IMR-90 (cell line): Measurements from ENCODE around the gene NOL4L. TPM values are rescaled to one million over a fixed set of nuclear protein-coding genes. Genes with fewer than 3 reads are reported as not detected.

Experiments
- ATAC-seq: fragments of 200-7000 bp; cut with Tn5 transposase; 2 replicates; pipeline ENCODE4 v1.9.1; 2020; ENCODE audit warnings: low read depth, mild to moderate bottlenecking, moderate library complexity
- BruUV-seq: library from RNA; stranded (reverse); fragments of 400-500 nt; replicated peaks from 2 replicates; lab custom pipeline; 2021; lab: Mats Ljungman, UMichigan
- CTCF ChIA-PET: fragments of 300-600 bp; formaldehyde crosslinking; extraction: SDS; loops from one replicate; lab custom pipeline; 2021; ENCODE audit warnings: antibody characterized with exemption; lab: Yijun Ruan, JAX
- POLR2A ChIA-PET: fragments of 300-600 bp; sonication (Branson Sonifier 250); formaldehyde crosslinking; loops from one replicate; lab custom pipeline; 2022; ENCODE audit warnings: antibody characterized with exemption; ENCODE audit not compliant: unreplicated experiment; lab: Charles Lee
- DNase-seq: peaks from one replicate; pipeline ENCODE4 v3.0.0; 2013
- H2AFZ ChIP-seq: replicated peaks from 2 replicates; pipeline ENCODE3; 2013; ENCODE audit warnings: low read length, mild to moderate bottlenecking; ENCODE audit not compliant: poor library complexity
- H2AK5ac ChIP-seq: 2 replicates; pipeline ENCODE4 v1.6.1; 2013; ENCODE audit warnings: low read depth, low read length, inconsistent platforms
- H2AK9ac ChIP-seq: replicated peaks from 2 replicates; pipeline ENCODE3; 2013; ENCODE audit warnings: mild to moderate bottlenecking, low read depth, low read length, moderate library complexity; ENCODE audit not compliant: poor library complexity
- H2BK120ac ChIP-seq: 2 replicates; pipeline ENCODE4 v1.6.1; 2013; ENCODE audit warnings: low read depth, low read length, inconsistent platforms
- H2BK15ac ChIP-seq: 3 replicates; pipeline ENCODE4 v1.6.1; 2013; ENCODE audit warnings: low read depth, low read length, inconsistent platforms
- H2BK20ac ChIP-seq: 2 replicates; pipeline ENCODE4 v1.6.1; 2013; ENCODE audit warnings: low read depth, mild to moderate bottlenecking, inconsistent platforms, low read length, moderate library complexity
- H2BK5ac ChIP-seq: 2 replicates; pipeline ENCODE4 v1.6.1; 2013; ENCODE audit warnings: mild to moderate bottlenecking, low read depth, low read length, inconsistent platforms; ENCODE audit not compliant: poor library complexity, severe bottlenecking
- H3K14ac ChIP-seq: replicated peaks from 2 replicates; pipeline ENCODE4 v1.6.1; 2013; ENCODE audit warnings: low read depth, low read length, inconsistent platforms
- H3K18ac ChIP-seq: 2 replicates; pipeline ENCODE4 v1.6.1; 2013; ENCODE audit warnings: low read depth, low read length, control low read depth
- H3K23ac ChIP-seq: 2 replicates; pipeline ENCODE4 v1.6.1; 2013; ENCODE audit warnings: low read depth, low read length, inconsistent platforms
- H3K27ac ChIP-seq: 2 replicates; pipeline ENCODE4 v1.5.1; 2013; ENCODE audit warnings: mild to moderate bottlenecking, control low read depth, low read length; ENCODE audit not compliant: insufficient read depth
- H3K27me3 ChIP-seq: 2 replicates; pipeline ENCODE4 v1.6.1; 2013; ENCODE audit warnings: low read length; ENCODE audit not compliant: control insufficient read depth, insufficient read depth
- H3K36me3 ChIP-seq: 2 replicates; pipeline ENCODE4 v1.6.1; 2013; ENCODE audit warnings: low read length, mixed read lengths; ENCODE audit not compliant: control insufficient read depth, insufficient read depth
- H3K4ac ChIP-seq: 2 replicates; pipeline ENCODE4 v1.6.1; 2013; ENCODE audit warnings: low read depth, low read length, inconsistent platforms
- H3K4me1 ChIP-seq: 2 replicates; pipeline ENCODE4 v1.6.1; 2013; ENCODE audit warnings: low read length, mixed read lengths; ENCODE audit not compliant: control insufficient read depth, insufficient read depth
- H3K4me2 ChIP-seq: 2 replicates; pipeline ENCODE4 v1.6.1; 2013; ENCODE audit warnings: low read depth, mild to moderate bottlenecking, control low read depth, low read length, moderate library complexity
- H3K4me3 ChIP-seq: 2 replicates; pipeline ENCODE4 v1.5.1; 2013; ENCODE audit warnings: low read depth, mild to moderate bottlenecking, control low read depth, low read length, moderate library complexity; ENCODE audit not compliant: insufficient read depth
- H3K56ac ChIP-seq: 2 replicates; pipeline ENCODE4 v1.6.1; 2013; ENCODE audit warnings: low read length, inconsistent platforms; ENCODE audit not compliant: insufficient read depth; ENCODE audit errors: extremely low read depth
- H3K79me1 ChIP-seq, 2 experiments: 2 replicates each; pipeline ENCODE4 v1.6.1; 2013; ENCODE audit warnings: low read length in 2 of 2, inconsistent platforms in 1 of 2, low read depth in 1 of 2
- H3K9ac ChIP-seq: 2 replicates; pipeline ENCODE4 v1.6.1; 2013; ENCODE audit warnings: low read depth, low read length, control low read depth
- H3K9me1 ChIP-seq: 2 replicates; pipeline ENCODE4 v1.6.1; 2013; ENCODE audit warnings: low read length, inconsistent platforms; ENCODE audit not compliant: insufficient read depth
- H3K9me3 ChIP-seq: 2 replicates; pipeline ENCODE4 v1.6.1; 2013; ENCODE audit warnings: low read length; ENCODE audit not compliant: control insufficient read depth, insufficient read depth
- H4K20me1 ChIP-seq: 2 replicates; pipeline ENCODE4 v1.6.1; 2013; ENCODE audit warnings: low read length, inconsistent platforms; ENCODE audit not compliant: insufficient read depth
- H4K5ac ChIP-seq: 2 replicates; pipeline ENCODE4 v1.6.1; 2013; ENCODE audit warnings: mild to moderate bottlenecking, low read depth, low read length, control low read depth
- H4K8ac ChIP-seq, 2 experiments: 2 replicates each; pipeline ENCODE4 v1.6.1; 2013; ENCODE audit warnings: low read depth in 2 of 2, low read length in 2 of 2, control low read depth in 1 of 2, inconsistent platforms in 1 of 2
- H4K91ac ChIP-seq: 2 replicates; pipeline ENCODE4 v1.6.1; 2013; ENCODE audit warnings: low read depth, low read length, inconsistent platforms; ENCODE audit not compliant: insufficient read depth
- NFE2L2 ChIP-seq: fragments of 150-350 bp; IDR thresholded peaks from 2 replicates; pipeline ENCODE4 v1.6.1; 2016; ENCODE audit warnings: low read depth, mild to moderate bottlenecking, low read length
- RCOR1 ChIP-seq: IDR thresholded peaks from 2 replicates; pipeline ENCODE4 v1.6.1; 2012; ENCODE audit warnings: mild to moderate bottlenecking, low read length, improper control_type of control experiment; ENCODE audit not compliant: insufficient replicate concordance
- WGBS, 2 experiments: methylation state at CpG; one replicate each; pipeline versions ENCODE4 v1.1.5 to v1.1.7; 2013; ENCODE audit warnings: missing lambda C conversion rate in 2 of 2; ENCODE audit not compliant: insufficient read length in 1 of 2; ENCODE audit errors: extremely low coverage in 2 of 2; 5-methylcytosine and 5-hydroxymethylcytosine counted together
- dilution Hi-C: fragments of 300-500 bp; cut with HindIII; formaldehyde crosslinking; loops from one replicate; pipeline ENCODE4 v1.14.3; 2018; ENCODE audit warnings: low sequenced_read_pairs; ENCODE audit not compliant: unreplicated experiment
- in situ Hi-C: fragments of 300-500 bp; cut with MboI; formaldehyde crosslinking; loops from 3 replicates; pipeline ENCODE4 v1.14.3; 2019; ENCODE audit warnings: low sequenced_read_pairs, inconsistent platforms, mixed read lengths
- intact Hi-C: fragments of 100-400 bp; cut with micrococcal nuclease; formaldehyde crosslinking; loops from 2 replicates; pipeline ENCODE4 v1.10.0; 2022
- polyA plus RNA-seq, 3 experiments: library from polyadenylated mRNA; depleted of rRNA; stranded (reverse); fragments of >200 nt; gene quantifications; 2 replicates each; pipeline ENCODE4 v1.2.3, GENCODE V29; 2012; ENCODE audit warnings: low replicate concordance in 1 of 3
- total RNA-seq: library from RNA; depleted of rRNA; stranded (reverse); fragments of >200 nt; gene quantifications from 2 replicates; pipeline ENCODE4 v1.2.3, GENCODE V29; 2012

Gene NOL4L
- total and polyA plus RNA-seq, 2 of the 4 experiments (the other 2 are of a cell fraction) = 4.7 to 13.3 TPM

GRCh38 chr20:32490942-32491763 is 94.0 kb downstream of the NOL4L start:
- TF ChIP-seq RCOR1 (no peak), NFE2L2 (no peak)
- H4K20me1 ChIP-seq = no peaks in the 10 kb centered on the region
- peak overlapping the region; percentile 39 for H2AK9ac ChIP-seq
- no peak overlapping the region for H3K14ac ChIP-seq
- H2BK120ac ChIP-seq = no peak overlapping the region
- no peaks in the 10 kb centered on the region; the same call in 1 of the 2 replicates for H3K27me3 ChIP-seq
- ATAC-seq (no peak), DNase-seq (no peak)
- H4K5ac ChIP-seq = no peak overlapping the region
- H2BK5ac ChIP-seq = no peak overlapping the region
- no peak overlapping the region for H3K23ac ChIP-seq
- no peaks in the 10 kb centered on the region for H3K9me3 ChIP-seq
- no peak overlapping the region for H4K8ac ChIP-seq
- no peaks in the 10 kb centered on the region for H3K4me1 ChIP-seq
- H3K9ac ChIP-seq = no peak overlapping the region
- H3K27ac ChIP-seq = no peak overlapping the region
- H3K4me3 ChIP-seq = no peak overlapping the region
- no peak overlapping the region for H3K4ac ChIP-seq
- peaks cover 19% of the 10 kb centered on the region for H3K9me1 ChIP-seq
- no TSS peak for BruUV-seq
- CTCF ChIA-PET = no interaction called here
- H3K56ac ChIP-seq = no peak overlapping the region
- no peak overlapping the region for H2AK5ac ChIP-seq
- intact Hi-C loops = no loop called here
- no peaks in the 10 kb centered on the region for H3K36me3 ChIP-seq
- no peak overlapping the region for H3K4me2 ChIP-seq
- in situ Hi-C loops = loop anchor here (25.0 kb wide), 1 partner anchor 654 kb away; the partner anchor contains the start of gene FOXS1
- H2AFZ ChIP-seq = no peak overlapping the region
- POLR2A ChIA-PET = no interaction called here
- 95% methylated on average over 10 of the region's 14 CpGs; no CpG with 5 or more reads in 1 of the 2 experiments for WGBS, 2 experiments
- H3K79me1 ChIP-seq = no peaks in the 10 kb centered on the region
- H4K91ac ChIP-seq = no peak overlapping the region
- dilution Hi-C loops = no loop called here
- H2BK20ac ChIP-seq = no peak overlapping the region
- no peak overlapping the region for H2BK15ac ChIP-seq
- H3K18ac ChIP-seq = no peak overlapping the region
